Measurements from ENCODE around the gene CASZ1.

Gene CASZ1

GRCh38 chr1:10679496-10680220 lies 116.8 kb downstream of the CASZ1 start:
- DNase-seq (ENCODE audit: insufficient read length, low spot score), result peak; percentile 76
- peak; percentile 23 for FAIRE-seq
- TF ChIP-seq POLR2A (IDR thresholded peaks at IDR 0.05; ENCODE audit: low read depth, low read length), result no peak

- no peak for DNase-seq (ENCODE audit: insufficient read length, low spot score)
- no peak for FAIRE-seq
- TF ChIP-seq POLR2A (IDR thresholded peaks at IDR 0.05; ENCODE audit: low read depth, low read length), result no peak
These were observed 117.6 kb downstream of the CASZ1 start for GRCh38 chr1:10678852-10679251.

- DNase-seq (ENCODE audit: insufficient read length, low spot score), result no peak
- no peak for FAIRE-seq
- no peak for TF ChIP-seq POLR2A (IDR thresholded peaks at IDR 0.05; ENCODE audit: low read depth, low read length)
These were observed 118.0 kb downstream of the CASZ1 start for GRCh38 chr1:10678402-10678801.

DNA sequence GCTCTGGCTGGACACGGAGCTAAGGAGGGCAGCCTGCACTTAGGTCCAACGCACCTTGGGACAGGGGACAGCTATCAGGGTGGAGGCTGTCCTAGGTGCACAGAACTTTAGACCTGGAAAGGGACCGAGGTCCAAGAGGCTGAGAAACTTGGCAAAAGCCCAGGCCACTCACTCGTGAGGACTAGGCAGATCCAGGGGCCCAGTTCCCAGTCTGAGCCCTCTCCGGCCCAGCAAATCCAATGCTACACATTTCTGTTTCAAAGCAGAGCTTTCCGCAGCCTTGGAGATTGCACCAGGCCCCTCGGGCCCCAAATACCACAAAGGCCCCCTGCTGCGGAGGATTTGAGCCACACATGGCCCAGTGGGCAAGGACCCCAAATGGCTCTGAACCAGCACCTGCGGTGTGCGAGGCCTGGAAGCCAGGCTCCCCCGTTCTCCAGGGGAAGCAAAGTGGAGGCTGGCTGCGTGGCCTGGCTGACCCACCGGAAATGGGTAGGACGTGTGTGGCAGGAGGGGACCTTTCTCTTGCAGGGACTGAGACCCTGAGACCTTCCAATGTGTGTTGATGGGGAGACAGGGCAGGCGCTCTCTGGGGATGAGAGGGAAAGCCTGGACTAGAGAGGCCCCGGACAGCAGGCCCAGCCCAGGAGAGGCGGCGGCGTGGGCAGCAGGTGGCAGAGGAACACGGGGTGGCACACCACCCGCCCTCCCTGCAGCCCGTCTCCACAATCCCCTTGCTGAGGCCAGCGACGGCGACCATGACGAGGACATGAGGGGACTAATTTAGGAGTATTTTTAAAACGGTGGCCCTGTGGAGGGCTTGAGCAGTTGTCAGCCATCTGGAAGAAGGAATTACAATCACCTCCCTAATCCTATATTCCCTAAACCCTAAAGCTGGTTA lies 118.7 kb downstream of the CASZ1 start:
- no peak for TF ChIP-seq POLR2A (IDR thresholded peaks at IDR 0.05; ENCODE audit: low read depth, low read length)
- FAIRE-seq (no peak), DNase-seq (ENCODE audit: insufficient read length, low spot score) (no peak)

DNA sequence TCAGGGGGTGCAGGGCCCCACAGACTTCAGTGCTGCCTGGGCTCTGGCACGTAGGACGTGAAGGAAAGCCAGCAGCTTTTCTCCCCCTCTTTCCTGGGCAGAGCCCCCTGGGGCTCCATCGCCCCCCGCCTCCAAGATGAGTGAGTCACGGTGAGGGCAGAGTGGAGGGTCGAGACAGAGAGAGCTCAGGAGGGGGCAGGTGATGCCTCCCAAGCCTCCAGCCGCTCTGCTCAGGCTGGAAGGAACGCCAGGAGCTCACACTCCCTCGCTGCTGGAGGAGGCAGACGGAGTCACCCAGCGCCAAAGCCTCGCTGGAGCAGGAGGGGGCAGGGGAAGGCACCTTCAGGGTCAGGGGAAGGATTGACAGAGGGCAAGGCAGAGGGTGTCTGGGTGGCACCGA lies 119.5 kb downstream of the CASZ1 start:
- TF ChIP-seq POLR2A (IDR thresholded peaks at IDR 0.05; ENCODE audit: low read depth, low read length), result no peak
- FAIRE-seq, result no peak
- no peak for DNase-seq (ENCODE audit: insufficient read length, low spot score)

DNA sequence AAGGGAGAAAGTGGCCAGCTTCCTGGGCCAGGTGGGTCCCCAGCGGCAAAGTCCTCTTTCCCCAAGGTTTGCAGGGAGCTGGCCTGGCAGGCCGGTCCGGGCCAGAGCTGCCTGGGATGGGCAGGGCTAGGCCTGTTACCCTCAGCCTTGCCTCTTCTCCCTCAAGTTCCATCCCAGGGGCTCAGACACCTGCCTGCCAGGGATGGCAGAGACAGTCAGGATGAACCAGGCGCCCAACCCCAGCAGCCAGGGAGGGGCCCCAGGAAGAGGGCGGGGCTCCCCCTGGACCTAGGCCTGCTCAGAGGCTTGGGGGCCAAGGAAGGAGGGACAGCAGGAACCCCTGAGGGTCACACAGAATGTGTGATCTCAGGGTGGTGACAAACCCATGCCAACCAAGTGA lies 120.6 kb downstream of the CASZ1 start:
- DNase-seq (ENCODE audit: insufficient read length, low spot score) (no peak), FAIRE-seq (no peak)
- TF ChIP-seq POLR2A (IDR thresholded peaks at IDR 0.05; ENCODE audit: low read depth, low read length), result no peak

- FAIRE-seq (no peak), DNase-seq (ENCODE audit: insufficient read length, low spot score) (no peak)
- no peak for TF ChIP-seq POLR2A (IDR thresholded peaks at IDR 0.05; ENCODE audit: low read depth, low read length)
These were observed 121.5 kb downstream of the CASZ1 start for GRCh38 chr1:10674700-10675609.

- no peak for DNase-seq (ENCODE audit: insufficient read length, low spot score)
- no peak for FAIRE-seq
- no peak for TF ChIP-seq POLR2A (IDR thresholded peaks at IDR 0.05; ENCODE audit: low read depth, low read length)
These were observed 122.2 kb downstream of the CASZ1 start for GRCh38 chr1:10674222-10674621.

- DNase-seq (ENCODE audit: insufficient read length, low spot score) (no peak), FAIRE-seq (no peak)
- no peak for TF ChIP-seq POLR2A (IDR thresholded peaks at IDR 0.05; ENCODE audit: low read depth, low read length)
These were observed 123.2 kb downstream of the CASZ1 start for GRCh38 chr1:10673109-10673711.

DNA sequence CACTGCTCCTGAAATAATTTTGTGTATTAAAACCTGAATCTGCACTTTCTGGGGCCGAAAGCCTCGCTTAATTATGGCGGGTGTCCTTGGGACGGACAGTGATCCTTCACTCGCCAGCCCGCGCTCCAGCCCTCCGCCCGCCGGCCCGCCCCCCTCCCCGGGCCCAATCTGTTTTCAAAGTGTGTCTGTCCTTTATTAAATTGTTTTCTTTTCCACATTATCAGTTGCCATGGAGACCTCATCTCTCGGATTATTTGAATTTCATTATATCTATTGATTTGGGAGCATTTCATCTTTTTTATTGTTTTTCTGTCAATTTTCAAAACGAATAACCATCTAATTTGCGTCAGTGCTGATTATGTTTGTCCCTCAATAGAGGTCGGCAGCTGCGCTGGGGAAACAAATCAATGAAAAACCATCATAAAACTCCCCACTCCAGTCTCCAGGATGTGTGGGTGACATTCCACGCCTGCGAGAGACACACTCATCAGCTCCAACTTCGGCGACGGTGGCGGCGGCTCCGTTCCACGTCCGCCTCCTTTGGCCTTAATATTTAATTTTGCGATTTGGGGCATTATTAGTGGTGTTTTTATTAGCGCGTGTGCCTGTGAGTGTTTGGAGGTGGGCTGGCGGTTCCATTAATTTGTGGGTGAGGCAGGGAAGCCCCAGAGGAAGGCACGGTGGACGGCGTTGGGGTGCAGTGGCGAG lies 123.9 kb downstream of the CASZ1 start:
- FAIRE-seq (no peak), DNase-seq (ENCODE audit: insufficient read length, low spot score) (no peak)
- TF ChIP-seq POLR2A (IDR thresholded peaks at IDR 0.05; ENCODE audit: low read depth, low read length), result no peak

DNA sequence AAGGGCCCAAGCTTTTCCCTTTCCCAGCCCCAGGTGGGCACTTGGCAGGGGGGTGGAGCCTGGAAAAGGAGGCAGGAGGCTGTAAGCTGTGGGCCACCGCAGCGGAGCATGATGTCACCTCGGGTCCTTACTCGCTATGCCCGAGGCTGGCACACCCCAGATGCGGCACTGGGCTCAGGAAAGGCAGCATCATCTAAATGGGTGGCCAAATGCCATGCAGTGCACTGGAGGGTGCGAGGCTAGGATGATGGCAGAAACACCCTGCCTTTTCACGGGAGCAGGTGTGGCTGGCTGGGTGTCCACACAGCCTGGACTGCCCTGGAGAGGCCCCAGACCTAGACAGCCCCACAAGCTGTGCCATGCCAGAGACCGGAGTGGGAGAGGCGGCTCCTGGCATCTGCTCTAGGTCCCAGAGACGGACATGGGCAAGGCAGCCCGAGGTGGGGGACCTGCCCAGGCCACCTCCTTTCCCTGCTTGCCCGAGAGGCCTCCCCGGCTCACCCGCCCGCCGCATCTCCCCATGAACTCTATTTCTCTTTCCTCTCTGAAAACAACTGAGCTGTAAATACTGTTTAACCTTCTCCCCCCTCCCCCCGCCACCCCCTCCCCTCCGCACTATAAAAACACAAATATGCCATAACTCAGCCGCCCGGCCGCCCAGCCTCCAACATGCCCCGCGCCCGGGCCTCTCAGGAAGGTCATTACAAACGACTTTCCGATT lies 124.7 kb downstream of the CASZ1 start:
- DNase-seq (ENCODE audit: insufficient read length, low spot score), result no peak
- no peak for TF ChIP-seq POLR2A (IDR thresholded peaks at IDR 0.05; ENCODE audit: low read depth, low read length)
- no peak for FAIRE-seq

- no peak for FAIRE-seq
- TF ChIP-seq POLR2A (IDR thresholded peaks at IDR 0.05; ENCODE audit: low read depth, low read length), result no peak
- DNase-seq (ENCODE audit: insufficient read length, low spot score), result no peak
These were observed 125.4 kb downstream of the CASZ1 start for GRCh38 chr1:10671090-10671489.

Data from H54 (cell line).